Testis (tissue), 2 donors: ENCODE measurements around the gene NOX3.

Experiments
- CTCF ChIP-seq, 3 experiments: fragments of 450-650 bp in 2 of 3; fragments of 200-600 bp in 1 of 3; sonication (generic) in 1 of 3; IDR thresholded peaks; one replicate each; pipeline ENCODE4 v1.5.1; 2016 to 2019; ENCODE audit warnings: antibody characterized with exemption in 3 of 3, mild to moderate bottlenecking in 2 of 3, moderate library complexity in 1 of 3
- POLR2A ChIP-seq: fragments of 450-650 bp; IDR thresholded peaks from one replicate; pipeline ENCODE4 v1.6.1; 2017; ENCODE audit warnings: antibody characterized with exemption, mild to moderate bottlenecking, moderate library complexity

DNA sequence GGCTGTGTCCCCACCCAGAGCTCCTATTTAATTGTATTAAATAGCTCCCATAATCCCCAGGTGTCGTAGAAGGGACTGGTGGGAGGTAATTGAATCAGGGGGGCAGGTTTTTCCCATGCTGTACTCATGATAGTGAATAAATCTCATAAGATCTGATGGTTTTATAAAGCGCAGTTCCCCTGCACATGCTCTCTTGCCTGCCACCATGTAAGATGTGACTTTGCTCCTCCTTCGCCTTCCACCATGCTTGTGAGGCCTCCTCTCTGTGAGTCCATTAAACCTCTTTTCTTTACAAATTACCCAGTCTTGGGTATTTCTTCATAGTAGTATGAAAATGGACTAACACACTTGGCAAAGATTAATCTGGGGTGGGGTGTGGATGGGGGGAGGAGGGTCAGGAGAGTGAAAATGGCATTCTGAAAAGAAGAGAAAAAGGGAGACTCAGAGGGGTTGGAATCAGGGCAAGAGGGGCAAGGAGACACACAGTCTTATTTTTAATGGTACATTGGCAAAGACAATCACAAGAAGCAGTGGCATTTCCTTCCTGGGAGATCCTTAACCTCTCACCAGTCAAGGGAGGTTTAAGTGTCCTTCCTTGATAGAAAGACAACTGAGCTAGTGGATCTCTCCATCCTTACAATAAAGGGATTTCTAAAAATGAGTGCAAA is 37.5 kb upstream of the NOX3 start:
- TF ChIP-seq CTCF (IDR thresholded peaks at IDR 0.05) (no peak), POLR2A (no peak)
